K562 (cell line): ENCODE measurements around the gene JUND. TPM values are rescaled to one million over a fixed set of nuclear protein-coding genes. Genes with fewer than 3 reads are reported as not detected.
A peak's percentile ranks its signal among the peaks of the same experiment; 100 is the strongest.

Experiments
- ARNT ChIP-seq, 2 experiments: fragments of 450-650 bp; IDR thresholded peaks; 2 replicates each; pipeline ENCODE4 v1.6.1; 2016; ENCODE audit warnings: mild to moderate bottlenecking in 1 of 2
- HDAC3 ChIP-seq: fragments of 450-650 bp; IDR thresholded peaks from 2 replicates; pipeline ENCODE4 v1.6.1; 2018; ENCODE audit warnings: borderline replicate concordance, mild to moderate bottlenecking, moderate library complexity; ENCODE audit not compliant: partially characterized antibody
- HMG20B ChIP-seq: fragments of 250-450 bp; sonication (Bioruptor Pico); IDR thresholded peaks from 2 replicates; pipeline ENCODE4 v1.5.0; 2021; ENCODE audit warnings: mild to moderate bottlenecking
- KDM5B ChIP-seq: fragments of 200-600 bp; sonication (generic); IDR thresholded peaks from 2 replicates; pipeline ENCODE4 v1.6.1; 2012; ENCODE audit warnings: low read depth, mild to moderate bottlenecking, moderate library complexity, low read length, control low read depth, inconsistent platforms; ENCODE audit not compliant: insufficient replicate concordance
- MCM7 ChIP-seq, 2 experiments: fragments of 450-650 bp; IDR thresholded peaks; 2 replicates each; pipeline ENCODE4 v1.6.1; 2016 to 2018
- NR2C1 ChIP-seq, 2 experiments: fragments of 450-650 bp; IDR thresholded peaks; 2 replicates each; pipeline ENCODE4 v1.6.1; 2017; ENCODE audit warnings: mild to moderate bottlenecking in 2 of 2, antibody characterized with exemption in 1 of 2, inconsistent platforms in 1 of 2, missing compliant biosample characterization in 1 of 2, missing genetic modification characterization in 1 of 2
- PCBP1 ChIP-seq: fragments of 200-400 bp; formaldehyde crosslinking; IDR thresholded peaks from 2 replicates; pipeline ENCODE4 v1.6.1; 2018; ENCODE audit warnings: mild to moderate bottlenecking, low read depth, low read length; ENCODE audit not compliant: poor library complexity, severe bottlenecking
- TRIM24 ChIP-seq, 2 experiments: fragments of 450-650 bp; IDR thresholded peaks; 2 replicates each; pipeline ENCODE4 v1.6.1; 2016
- polyA plus RNA-seq, 8 experiments: library from polyadenylated mRNA; depleted of rRNA in 4 of 8; stranded (reverse) in 5 of 8; unstranded in 3 of 8; fragments of >200 nt; fragmentation: Nextera tagmentation in 2 of 8; fragmentation: Illumina TruSeq in 1 of 8; extraction: Ambion mirVana in 2 of 8; extraction: Trizol in 1 of 8; gene quantifications; 2 replicates each; pipeline versions ENCODE4 v1.2.1 to v1.2.3, GENCODE V29; 2011 to 2014; ENCODE audit warnings: inconsistent platforms in 1 of 8, missing spikeins in 1 of 8
- total RNA-seq, 7 experiments: library from RNA; depleted of rRNA in 6 of 7; stranded (reverse); fragments of >200 nt in 6 of 7; fragmentation: Illumina TruSeq in 2 of 7; extraction: Trizol in 2 of 7; gene quantifications; 2 replicates each; pipeline versions ENCODE4 v1.2.1 to v1.2.3, GENCODE V29; 2011 to 2021; ENCODE audit warnings: low replicate concordance in 1 of 7
- TF ChIP-seq, protein P1 (sequence below): fragments of 450-650 bp; IDR thresholded peaks from 2 replicates; pipeline ENCODE4 v1.6.1; 2014; ENCODE audit warnings: low read depth, mild to moderate bottlenecking, moderate library complexity, borderline replicate concordance
- TF ChIP-seq, protein P2 (sequence below), 2 experiments: fragments of 450-650 bp; conservative IDR thresholded peaks; 2 replicates each; pipeline ENCODE4 v1.6.1; 2017; ENCODE audit warnings: mild to moderate bottlenecking in 2 of 2, moderate library complexity in 2 of 2
- TF ChIP-seq, protein P3 (sequence below), 3 experiments: IDR thresholded peaks in 2 of 3; conservative IDR thresholded peaks in 1 of 3; 2 replicates each; pipeline ENCODE4 v1.5.1; 2011 to 2012; ENCODE audit warnings: low read length in 3 of 3, mild to moderate bottlenecking in 3 of 3, control low read depth in 2 of 3, improper control_type of control experiment in 1 of 3, inconsistent platforms in 1 of 3, low read depth in 1 of 3, mixed read lengths in 1 of 3, moderate library complexity in 1 of 3; ENCODE audit not compliant: insufficient read depth in 2 of 3
- TF ChIP-seq, protein P4 (sequence below): fragments of 250-450 bp; sonication (Bioruptor Pico); IDR thresholded peaks from 2 replicates; pipeline ENCODE4 v1.8.0; 2022; ENCODE audit warnings: moderate library complexity, mild to moderate bottlenecking, inconsistent platforms

JUND gene
- total and polyA plus RNA-seq, 9 of the 15 experiments (the other 6 are each of a cell fraction or from before 2014, with no cell fraction given) = 6.4 to 286 (median 42.3) TPM

DNA sequence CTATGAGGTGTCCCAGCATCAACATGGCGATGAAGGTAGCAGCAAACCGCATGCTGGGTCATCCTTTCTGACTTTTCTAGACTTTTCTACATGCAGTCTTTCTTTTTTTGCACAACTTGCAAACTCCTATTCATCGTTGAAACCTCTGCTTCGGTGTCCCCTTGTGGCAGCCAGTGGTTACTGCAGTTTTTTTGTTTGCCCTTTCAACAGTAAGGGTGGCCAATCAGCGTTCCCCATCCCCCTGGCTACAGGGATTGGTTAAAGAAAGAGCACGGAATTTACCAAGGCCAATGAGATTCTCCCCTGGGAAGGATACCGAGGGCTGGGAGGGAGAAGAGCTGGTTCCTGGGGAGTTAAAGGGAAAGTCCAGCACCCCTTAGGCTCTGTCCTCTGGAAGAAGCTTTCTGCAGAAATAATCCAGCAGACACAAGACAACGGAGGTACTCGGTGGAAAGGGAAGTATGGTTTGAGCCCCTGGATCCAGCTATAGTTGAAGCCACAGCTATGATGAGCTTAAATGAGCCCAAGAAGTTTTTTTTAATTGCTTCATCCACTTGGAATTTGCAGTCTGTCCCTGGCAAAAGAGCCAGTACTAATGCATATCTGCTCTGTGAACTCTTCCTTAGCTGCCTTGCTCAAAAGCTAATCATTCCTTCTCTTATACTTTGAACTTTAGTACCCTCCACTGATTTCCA, 47.1 kb upstream of the JUND start (continued):
- TF ChIP-seq, protein P1, sequence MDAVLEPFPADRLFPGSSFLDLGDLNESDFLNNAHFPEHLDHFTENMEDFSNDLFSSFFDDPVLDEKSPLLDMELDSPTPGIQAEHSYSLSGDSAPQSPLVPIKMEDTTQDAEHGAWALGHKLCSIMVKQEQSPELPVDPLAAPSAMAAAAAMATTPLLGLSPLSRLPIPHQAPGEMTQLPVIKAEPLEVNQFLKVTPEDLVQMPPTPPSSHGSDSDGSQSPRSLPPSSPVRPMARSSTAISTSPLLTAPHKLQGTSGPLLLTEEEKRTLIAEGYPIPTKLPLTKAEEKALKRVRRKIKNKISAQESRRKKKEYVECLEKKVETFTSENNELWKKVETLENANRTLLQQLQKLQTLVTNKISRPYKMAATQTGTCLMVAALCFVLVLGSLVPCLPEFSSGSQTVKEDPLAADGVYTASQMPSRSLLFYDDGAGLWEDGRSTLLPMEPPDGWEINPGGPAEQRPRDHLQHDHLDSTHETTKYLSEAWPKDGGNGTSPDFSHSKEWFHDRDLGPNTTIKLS = no peak
- TF ChIP-seq NR2C1 (IDR thresholded peaks at IDR 0.05) = no peak
- TF ChIP-seq NR2C1 (tag; IDR thresholded peaks at IDR 0.05) = no peak
- TF ChIP-seq, protein P2, sequence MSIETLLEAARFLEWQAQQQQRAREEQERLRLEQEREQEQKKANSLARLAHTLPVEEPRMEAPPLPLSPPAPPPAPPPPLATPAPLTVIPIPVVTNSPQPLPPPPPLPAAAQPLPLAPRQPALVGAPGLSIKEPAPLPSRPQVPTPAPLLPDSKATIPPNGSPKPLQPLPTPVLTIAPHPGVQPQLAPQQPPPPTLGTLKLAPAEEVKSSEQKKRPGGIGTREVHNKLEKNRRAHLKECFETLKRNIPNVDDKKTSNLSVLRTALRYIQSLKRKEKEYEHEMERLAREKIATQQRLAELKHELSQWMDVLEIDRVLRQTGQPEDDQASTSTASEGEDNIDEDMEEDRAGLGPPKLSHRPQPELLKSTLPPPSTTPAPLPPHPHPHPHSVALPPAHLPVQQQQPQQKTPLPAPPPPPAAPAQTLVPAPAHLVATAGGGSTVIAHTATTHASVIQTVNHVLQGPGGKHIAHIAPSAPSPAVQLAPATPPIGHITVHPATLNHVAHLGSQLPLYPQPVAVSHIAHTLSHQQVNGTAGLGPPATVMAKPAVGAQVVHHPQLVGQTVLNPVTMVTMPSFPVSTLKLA (conservative IDR thresholded peaks at IDR 0.05) = peak in 1 of 2 experiments; percentile 38; a peak in 1 of 4 replicates
- no peak for TF ChIP-seq MCM7 (IDR thresholded peaks at IDR 0.05)
- TF ChIP-seq TRIM24 (IDR thresholded peaks at IDR 0.05) = no peak
- TF ChIP-seq KDM5B = peak; percentile 47
- TF ChIP-seq PCBP1 = no peak
- no peak for TF ChIP-seq HMG20B (CRISPR knock-in tag)
- TF ChIP-seq ARNT (IDR thresholded peaks at IDR 0.05) = peak in 1 of 2 experiments; percentile 21; a peak in 1 of 4 replicates
- TF ChIP-seq, protein P3, sequence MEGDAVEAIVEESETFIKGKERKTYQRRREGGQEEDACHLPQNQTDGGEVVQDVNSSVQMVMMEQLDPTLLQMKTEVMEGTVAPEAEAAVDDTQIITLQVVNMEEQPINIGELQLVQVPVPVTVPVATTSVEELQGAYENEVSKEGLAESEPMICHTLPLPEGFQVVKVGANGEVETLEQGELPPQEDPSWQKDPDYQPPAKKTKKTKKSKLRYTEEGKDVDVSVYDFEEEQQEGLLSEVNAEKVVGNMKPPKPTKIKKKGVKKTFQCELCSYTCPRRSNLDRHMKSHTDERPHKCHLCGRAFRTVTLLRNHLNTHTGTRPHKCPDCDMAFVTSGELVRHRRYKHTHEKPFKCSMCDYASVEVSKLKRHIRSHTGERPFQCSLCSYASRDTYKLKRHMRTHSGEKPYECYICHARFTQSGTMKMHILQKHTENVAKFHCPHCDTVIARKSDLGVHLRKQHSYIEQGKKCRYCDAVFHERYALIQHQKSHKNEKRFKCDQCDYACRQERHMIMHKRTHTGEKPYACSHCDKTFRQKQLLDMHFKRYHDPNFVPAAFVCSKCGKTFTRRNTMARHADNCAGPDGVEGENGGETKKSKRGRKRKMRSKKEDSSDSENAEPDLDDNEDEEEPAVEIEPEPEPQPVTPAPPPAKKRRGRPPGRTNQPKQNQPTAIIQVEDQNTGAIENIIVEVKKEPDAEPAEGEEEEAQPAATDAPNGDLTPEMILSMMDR (IDR thresholded peaks at IDR 0.05 in 2 of 3, conservative IDR thresholded peaks at IDR 0.05 in 1 of 3; ENCODE audit: insufficient read depth in 2 of 3, low read depth in 1 of 3, low read length in 3 of 3) = peak; percentile 87 to 97 (median 96)
- no peak for TF ChIP-seq HDAC3
- TF ChIP-seq, protein P4, sequence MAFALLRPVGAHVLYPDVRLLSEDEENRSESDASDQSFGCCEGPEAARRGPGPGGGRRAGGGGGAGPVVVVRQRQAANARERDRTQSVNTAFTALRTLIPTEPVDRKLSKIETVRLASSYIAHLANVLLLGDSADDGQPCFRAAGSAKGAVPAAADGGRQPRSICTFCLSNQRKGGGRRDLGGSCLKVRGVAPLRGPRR (CRISPR knock-in tag) = no peak
